Endothelial cell of umbilical vein (primary cell): ENCODE results near the gene DNAJC7.

Experiments used
- EZH2 ChIP-seq: IDR thresholded peaks from 2 replicates; pipeline ENCODE4 v1.6.1; 2012; ENCODE audit warnings: borderline replicate concordance, low read depth, mild to moderate bottlenecking, moderate library complexity, low read length, inconsistent platforms; ENCODE audit not compliant: severe bottlenecking
- FOS ChIP-seq: IDR thresholded peaks from 2 replicates; pipeline ENCODE4 v1.6.1; 2011; ENCODE audit warnings: mild to moderate bottlenecking, low read length, moderate library complexity, borderline replicate concordance; ENCODE audit not compliant: insufficient read depth
- POLR2A ChIP-seq: IDR thresholded peaks from 2 replicates; pipeline ENCODE4 v1.6.1; 2012; ENCODE audit warnings: low read depth, mild to moderate bottlenecking, control low read depth, low read length
- POLR2AphosphoS5 ChIP-seq: IDR thresholded peaks from 2 replicates; pipeline ENCODE4 v1.6.1; 2012; ENCODE audit warnings: low read depth, mild to moderate bottlenecking, control low read depth, low read length, moderate library complexity; ENCODE audit not compliant: insufficient read depth
- TF ChIP-seq, protein P1 (sequence below), 2 donors: IDR thresholded peaks; 1 replicate in 1 of 2; 2 replicates in 1 of 2; pipeline ENCODE4 v1.5.1; 2011; ENCODE audit warnings: low read length in 2 of 2, mild to moderate bottlenecking in 2 of 2, moderate library complexity in 2 of 2, control low read depth in 1 of 2, inconsistent platforms in 1 of 2, low read depth in 1 of 2; ENCODE audit not compliant: insufficient read depth in 1 of 2; ENCODE audit errors: extremely low read depth in 1 of 2
- TF ChIP-seq, protein P2 (sequence below): IDR thresholded peaks from 2 replicates; pipeline ENCODE4 v1.6.1; 2011; ENCODE audit not compliant: insufficient read depth, insufficient read length

GRCh38 chr17:41928693-41929251, 88.5 kb downstream of the DNAJC7 start:
- TF ChIP-seq, protein P1, sequence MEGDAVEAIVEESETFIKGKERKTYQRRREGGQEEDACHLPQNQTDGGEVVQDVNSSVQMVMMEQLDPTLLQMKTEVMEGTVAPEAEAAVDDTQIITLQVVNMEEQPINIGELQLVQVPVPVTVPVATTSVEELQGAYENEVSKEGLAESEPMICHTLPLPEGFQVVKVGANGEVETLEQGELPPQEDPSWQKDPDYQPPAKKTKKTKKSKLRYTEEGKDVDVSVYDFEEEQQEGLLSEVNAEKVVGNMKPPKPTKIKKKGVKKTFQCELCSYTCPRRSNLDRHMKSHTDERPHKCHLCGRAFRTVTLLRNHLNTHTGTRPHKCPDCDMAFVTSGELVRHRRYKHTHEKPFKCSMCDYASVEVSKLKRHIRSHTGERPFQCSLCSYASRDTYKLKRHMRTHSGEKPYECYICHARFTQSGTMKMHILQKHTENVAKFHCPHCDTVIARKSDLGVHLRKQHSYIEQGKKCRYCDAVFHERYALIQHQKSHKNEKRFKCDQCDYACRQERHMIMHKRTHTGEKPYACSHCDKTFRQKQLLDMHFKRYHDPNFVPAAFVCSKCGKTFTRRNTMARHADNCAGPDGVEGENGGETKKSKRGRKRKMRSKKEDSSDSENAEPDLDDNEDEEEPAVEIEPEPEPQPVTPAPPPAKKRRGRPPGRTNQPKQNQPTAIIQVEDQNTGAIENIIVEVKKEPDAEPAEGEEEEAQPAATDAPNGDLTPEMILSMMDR (IDR thresholded peaks at IDR 0.05; ENCODE audit: extremely low read depth in 1 of 2, insufficient read depth in 1 of 2, low read depth in 1 of 2, low read length in 2 of 2): no peak
- TF ChIP-seq POLR2AphosphoS5 (no peak), POLR2A (no peak), FOS (no peak), EZH2 (no peak)
- TF ChIP-seq, protein P2, sequence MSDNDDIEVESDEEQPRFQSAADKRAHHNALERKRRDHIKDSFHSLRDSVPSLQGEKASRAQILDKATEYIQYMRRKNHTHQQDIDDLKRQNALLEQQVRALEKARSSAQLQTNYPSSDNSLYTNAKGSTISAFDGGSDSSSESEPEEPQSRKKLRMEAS: no peak
